DOHH2 (cell line): ENCODE results near the gene DNAL4.

Experiments
- EZH2phosphoT487 ChIP-seq: fragments of 200-600 bp; sonication (generic); IDR thresholded peaks from 2 replicates; pipeline ENCODE4 v1.6.1; 2017; ENCODE audit warnings: borderline replicate concordance, mild to moderate bottlenecking, antibody characterized with exemption, low read length, moderate library complexity, mixed read lengths
- TF ChIP-seq, protein P1 (sequence below): fragments of 200-600 bp; sonication (generic); IDR thresholded peaks from one replicate; pipeline ENCODE4 v1.5.1; 2014; ENCODE audit warnings: antibody characterized with exemption, mild to moderate bottlenecking, low read depth, low read length; ENCODE audit not compliant: poor library complexity, severe bottlenecking

DNA sequence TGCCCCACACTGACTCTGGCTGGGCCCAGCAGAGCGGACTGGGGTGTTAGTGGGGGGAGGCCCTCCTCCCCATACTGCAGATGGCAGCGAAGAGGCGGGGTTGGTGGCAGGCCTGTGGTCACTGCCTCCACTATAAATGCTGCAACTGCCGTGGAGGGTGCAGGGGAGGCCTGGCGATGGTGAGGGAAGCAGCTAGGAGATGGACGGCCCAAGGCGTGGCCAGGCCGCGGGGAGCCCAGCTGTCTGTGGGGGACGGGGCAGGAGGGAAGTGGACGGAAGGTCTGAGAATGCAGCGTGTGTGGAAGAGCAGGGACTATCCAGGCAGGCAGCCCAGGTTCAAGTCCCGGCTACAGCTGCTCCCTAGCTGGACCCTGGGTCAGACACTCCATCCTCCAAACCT lies 18.3 kb downstream of the DNAL4 start:
- TF ChIP-seq, protein P1, sequence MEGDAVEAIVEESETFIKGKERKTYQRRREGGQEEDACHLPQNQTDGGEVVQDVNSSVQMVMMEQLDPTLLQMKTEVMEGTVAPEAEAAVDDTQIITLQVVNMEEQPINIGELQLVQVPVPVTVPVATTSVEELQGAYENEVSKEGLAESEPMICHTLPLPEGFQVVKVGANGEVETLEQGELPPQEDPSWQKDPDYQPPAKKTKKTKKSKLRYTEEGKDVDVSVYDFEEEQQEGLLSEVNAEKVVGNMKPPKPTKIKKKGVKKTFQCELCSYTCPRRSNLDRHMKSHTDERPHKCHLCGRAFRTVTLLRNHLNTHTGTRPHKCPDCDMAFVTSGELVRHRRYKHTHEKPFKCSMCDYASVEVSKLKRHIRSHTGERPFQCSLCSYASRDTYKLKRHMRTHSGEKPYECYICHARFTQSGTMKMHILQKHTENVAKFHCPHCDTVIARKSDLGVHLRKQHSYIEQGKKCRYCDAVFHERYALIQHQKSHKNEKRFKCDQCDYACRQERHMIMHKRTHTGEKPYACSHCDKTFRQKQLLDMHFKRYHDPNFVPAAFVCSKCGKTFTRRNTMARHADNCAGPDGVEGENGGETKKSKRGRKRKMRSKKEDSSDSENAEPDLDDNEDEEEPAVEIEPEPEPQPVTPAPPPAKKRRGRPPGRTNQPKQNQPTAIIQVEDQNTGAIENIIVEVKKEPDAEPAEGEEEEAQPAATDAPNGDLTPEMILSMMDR, result no peak
- no peak for TF ChIP-seq EZH2phosphoT487
